ENCODE measurements around the gene LPGAT1. TPM values are rescaled to one million over a fixed set of nuclear protein-coding genes. Genes with fewer than 3 reads are reported as not detected.

LPGAT1 gene
- total RNA-seq, 6 experiments from 2014 or later: 32.0 to 141 (median 55.7) TPM

- Histone ChIP-seq H3K9me3 (peaks cover 0 to 4% (median 0%) of the 10 kb centered on the region in 4 donors), H3K27me3 (no peaks in the 10 kb centered on the region), H3K4me1 (peaks cover 0 to 6% (median 0%) of the 10 kb centered on the region in 4 donors), H3K27ac (no peak overlapping the region), H3K36me3 (peaks cover 0 to 5% (median 0%) of the 10 kb centered on the region in 4 donors), H3K4me3 (no peak overlapping the region)
- 83% methylated on average over 3 of the region's 3 CpGs for WGBS (ENCODE audit: insufficient coverage, low coverage, low lambda C conversion rate, missing lambda C conversion rate)
- ATAC-seq: no peak
- TF ChIP-seq CTCF (IDR thresholded peaks at IDR 0.05): no peak
- TF ChIP-seq POLR2A (IDR thresholded peaks at IDR 0.05): no peak
- DNase-seq: no peak
- intact Hi-C loops (cut with DNase I): no loop called here
Measured at GRCh38 chr1:211762206-211762605, 68.4 kb downstream of the LPGAT1 start.

- no peak overlapping the region for H3K27ac ChIP-seq
- no peak overlapping the region for H3K4me3 ChIP-seq
- ATAC-seq: peak in 3 of 4 donors; percentile 24 to 56 (median 29)
- no peaks in the 10 kb centered on the region for H3K27me3 ChIP-seq
- H3K36me3 ChIP-seq: peaks cover 0 to 5% (median 0%) of the 10 kb centered on the region in 4 donors
- intact Hi-C loops (cut with DNase I): no loop called here
- peaks cover 0 to 4% (median 0%) of the 10 kb centered on the region in 4 donors for H3K9me3 ChIP-seq
- no peak for DNase-seq
- TF ChIP-seq POLR2A (IDR thresholded peaks at IDR 0.05) (no peak), CTCF (IDR thresholded peaks at IDR 0.05) (no peak)
- H3K4me1 ChIP-seq: peaks cover 0 to 6% (median 0%) of the 10 kb centered on the region in 4 donors
Measured at GRCh38 chr1:211761400-211761799, 69.2 kb downstream of the LPGAT1 start.

- intact Hi-C loops (cut with DNase I): no loop called here
- Histone ChIP-seq H3K36me3 (peaks cover 0 to 5% (median 0%) of the 10 kb centered on the region in 4 donors), H3K9me3 (peaks cover 0 to 4% (median 0%) of the 10 kb centered on the region in 4 donors), H3K4me3 (no peak overlapping the region), H3K4me1 (peaks cover 0 to under 1% (median 0%) of the 10 kb centered on the region in 4 donors), H3K27ac (no peak overlapping the region), H3K27me3 (no peaks in the 10 kb centered on the region)
- TF ChIP-seq POLR2A (IDR thresholded peaks at IDR 0.05): no peak
- no peak for TF ChIP-seq CTCF (IDR thresholded peaks at IDR 0.05)
- WGBS (ENCODE audit: insufficient coverage, low coverage, low lambda C conversion rate, missing lambda C conversion rate): 96% methylated on average over 7 of the region's 7 CpGs
- DNase-seq: no peak
- ATAC-seq: no peak
Measured at GRCh38 chr1:211756471-211757020, 74.0 kb downstream of the LPGAT1 start.

- Histone ChIP-seq H3K9me3 (peaks cover 0 to 4% (median 0%) of the 10 kb centered on the region in 4 donors), H3K27ac (no peak overlapping the region), H3K36me3 (peaks cover 0 to 27% (median 6%) of the 10 kb centered on the region in 4 donors), H3K4me1 (no peaks in the 10 kb centered on the region), H3K4me3 (no peak overlapping the region), H3K27me3 (no peaks in the 10 kb centered on the region)
- intact Hi-C loops (cut with DNase I): no loop called here
- no peak for ATAC-seq
- TF ChIP-seq POLR2A (IDR thresholded peaks at IDR 0.05) (no peak), CTCF (IDR thresholded peaks at IDR 0.05) (no peak)
- DNase-seq: no peak
- 40% methylated on average over 1 of the region's 4 CpGs for WGBS (ENCODE audit: insufficient coverage, low coverage, low lambda C conversion rate, missing lambda C conversion rate)
Measured at GRCh38 chr1:211753649-211754251, 76.8 kb downstream of the LPGAT1 start.
